ENCODE results near the gene TMEM260. TPM values are rescaled to one million over a fixed set of nuclear protein-coding genes. Genes with fewer than 3 reads are reported as not detected.
"Not testable (repeated sequence)": the region's sequence is repeated elsewhere in the genome, so short reads cannot be mapped to it uniquely, and the experiment has no call there.

TMEM260 gene
- total RNA-seq, 2 donors from 2014 or later = 29.4 to 40.8 TPM

- H3K36me3 Mint-ChIP-seq (ENCODE audit: low read depth) = no peaks in the 10 kb centered on the region
- peak overlapping the region; percentile 16 for H3K27ac Mint-ChIP-seq
- H3K27ac ChIP-seq (ENCODE audit: low read depth, low read length) = no peak overlapping the region
Observed at GRCh38 chr14:56687123-56687522, 107.5 kb downstream of the TMEM260 start.

GRCh38 chr14:56694609-56695008, 115.0 kb downstream of the TMEM260 start:
- 80 to 91% methylated on average over 1 to 3 of the region's 3 CpGs for WGBS, 2 experiments (ENCODE audit: insufficient coverage in 1 of 2, insufficient read length in 1 of 2)
- no peaks in the 10 kb centered on the region for H3K9me3 Mint-ChIP-seq

More at GRCh38 chr14:56687123-56687522, 107.5 kb downstream of the TMEM260 start:
- peaks cover 43% of the 10 kb centered on the region for H3K4me1 Mint-ChIP-seq
- no peak for TF ChIP-seq CTCF (conservative IDR thresholded peaks at IDR 0.05)
- Histone ChIP-seq H3K9ac (ENCODE audit: extremely low read depth, low read length, poor library complexity, severe bottlenecking) (no peak overlapping the region), H3K27me3 (ENCODE audit: control insufficient read depth, insufficient read depth, low read length, poor library complexity, severe bottlenecking) (no peaks in the 10 kb centered on the region), H3K9me3 (ENCODE audit: control insufficient read depth, low read length) (peaks cover 8% of the 10 kb centered on the region), H3K36me3 (ENCODE audit: control insufficient read depth, insufficient read depth, low read length) (no peaks in the 10 kb centered on the region), H3K4me3 (ENCODE audit: low read length) (no peak overlapping the region), H3K4me1 (ENCODE audit: control insufficient read depth, insufficient read depth, low read length) (peaks cover 14% of the 10 kb centered on the region)
- H3K27me3 Mint-ChIP-seq (ENCODE audit: insufficient read depth) = no peaks in the 10 kb centered on the region
- no peak overlapping the region for H3K4me3 Mint-ChIP-seq
- DNase-seq = no peak
- H3K9me3 Mint-ChIP-seq = peaks cover 1% of the 10 kb centered on the region
- 45 to 87% methylated on average over 2 to 8 of the region's 8 CpGs for WGBS, 2 experiments (ENCODE audit: insufficient coverage in 1 of 2, insufficient read length in 1 of 2)

GRCh38 chr14:56695216-56695615, 115.6 kb downstream of the TMEM260 start:
- H3K36me3 ChIP-seq (ENCODE audit: control insufficient read depth, insufficient read depth, low read length); H3K36me3 Mint-ChIP-seq (ENCODE audit: low read depth); H3K9ac ChIP-seq (ENCODE audit: extremely low read depth, low read length, poor library complexity, severe bottlenecking); H3K27ac Mint-ChIP-seq; H3K27me3 ChIP-seq (ENCODE audit: control insufficient read depth, insufficient read depth, low read length, poor library complexity, severe bottlenecking); H3K9me3 Mint-ChIP-seq; H3K4me3 Mint-ChIP-seq; H3K27me3 Mint-ChIP-seq (ENCODE audit: insufficient read depth); H3K4me3 ChIP-seq (ENCODE audit: low read length); H3K27ac ChIP-seq (ENCODE audit: low read depth, low read length); H3K9me3 ChIP-seq (ENCODE audit: control insufficient read depth, low read length): not testable (repeated sequence)
- H3K4me1 ChIP-seq (ENCODE audit: control insufficient read depth, insufficient read depth, low read length) = peaks cover 19% of the 10 kb centered on the region
- peak; percentile 24 for DNase-seq
- peaks cover 41% of the 10 kb centered on the region for H3K4me1 Mint-ChIP-seq
- 91 to 95% methylated on average over 6 to 9 of the region's 9 CpGs for WGBS, 2 experiments (ENCODE audit: insufficient coverage in 1 of 2, insufficient read length in 1 of 2)

More at GRCh38 chr14:56694609-56695008, 115.0 kb downstream of the TMEM260 start:
- H3K36me3 Mint-ChIP-seq (ENCODE audit: low read depth) = no peaks in the 10 kb centered on the region
- no peaks in the 10 kb centered on the region for H3K27me3 ChIP-seq (ENCODE audit: control insufficient read depth, insufficient read depth, low read length, poor library complexity, severe bottlenecking)
- TF ChIP-seq CTCF (conservative IDR thresholded peaks at IDR 0.05) = no peak
- DNase-seq = no peak
- no peak overlapping the region for H3K27ac Mint-ChIP-seq
- peaks cover 10% of the 10 kb centered on the region for H3K27me3 Mint-ChIP-seq (ENCODE audit: insufficient read depth)
- no peak overlapping the region for H3K27ac ChIP-seq (ENCODE audit: low read depth, low read length)
- H3K9me3 ChIP-seq (ENCODE audit: control insufficient read depth, low read length) = no peaks in the 10 kb centered on the region
- H3K4me1 Mint-ChIP-seq = peaks cover 41% of the 10 kb centered on the region
- no peaks in the 10 kb centered on the region for H3K36me3 ChIP-seq (ENCODE audit: control insufficient read depth, insufficient read depth, low read length)
- no peak overlapping the region for H3K4me3 ChIP-seq (ENCODE audit: low read length)
- no peak overlapping the region for H3K9ac ChIP-seq (ENCODE audit: extremely low read depth, low read length, poor library complexity, severe bottlenecking)
- peaks cover 23% of the 10 kb centered on the region for H3K4me1 ChIP-seq (ENCODE audit: control insufficient read depth, insufficient read depth, low read length)
- no peak overlapping the region for H3K4me3 Mint-ChIP-seq

Other genes starting within 250 kb of the TMEM260 start
- gene OTX2, start 230.7 kb downstream of the TMEM260 start, total RNA-seq = 100 to 1,000 TPM; 321 to 348 TPM

Data from endodermal cell (in vitro differentiated cells).